Type B pancreatic cell (in vitro differentiated cells): ENCODE measurements around the gene RBBP4. TPM values are rescaled to one million over a fixed set of nuclear protein-coding genes. Genes with fewer than 3 reads are reported as not detected.

Experiments
- DNase-seq: peaks from one replicate; pipeline ENCODE4 v3.0.0; 2021; ENCODE audit warnings: mixed read lengths; ENCODE audit not compliant: unreplicated experiment; ENCODE audit errors: extremely low spot score
- H3K27ac Mint-ChIP-seq: 2 replicates; pipeline ENCODE4 v1.8.0; 2021; ENCODE audit warnings: mild to moderate bottlenecking, mixed read lengths
- H3K27me3 Mint-ChIP-seq: 2 replicates; pipeline ENCODE4 v1.8.0; 2021; ENCODE audit warnings: mixed read lengths
- H3K36me3 Mint-ChIP-seq: 2 replicates; pipeline ENCODE4 v1.8.0; 2021; ENCODE audit warnings: mixed read lengths
- H3K4me1 Mint-ChIP-seq: one replicate; pipeline ENCODE4 v1.8.0; 2021; ENCODE audit warnings: mixed read lengths; ENCODE audit not compliant: unreplicated experiment
- H3K4me3 Mint-ChIP-seq: 2 replicates; pipeline ENCODE4 v1.8.0; 2021; ENCODE audit warnings: mild to moderate bottlenecking, mixed read lengths
- H3K9me3 Mint-ChIP-seq: 2 replicates; pipeline ENCODE4 v1.8.0; 2021; ENCODE audit warnings: mixed read lengths
- CTCF ChIP-seq: fragments of 200-600 bp; sonication (generic); conservative IDR thresholded peaks from 2 replicates; pipeline ENCODE4 v1.5.0; 2021; ENCODE audit warnings: antibody characterized with exemption, mild to moderate bottlenecking
- total RNA-seq: library from RNA; stranded (reverse); gene quantifications from 2 replicates; pipeline ENCODE4 v1.2.1, GENCODE V29; 2021; ENCODE audit warnings: low replicate concordance

The RBBP4 gene
- total RNA-seq, 1 donor from 2014 or later, result 386 TPM

GRCh38 chr1:32701951-32702598 is 51.1 kb downstream of the RBBP4 start:
- no peak for DNase-seq
- TF ChIP-seq CTCF, result no peak
- H3K4me3 Mint-ChIP-seq, result peak overlapping the region; percentile 84
- peak overlapping the region; percentile 84 for H3K27ac Mint-ChIP-seq
- peaks cover 10% of the 10 kb centered on the region for H3K27me3 Mint-ChIP-seq
- H3K4me1 Mint-ChIP-seq, result peaks cover 19% of the 10 kb centered on the region
- no peaks in the 10 kb centered on the region for H3K9me3 Mint-ChIP-seq
- H3K36me3 Mint-ChIP-seq, result no peaks in the 10 kb centered on the region

GRCh38 chr1:32702599-32703478 is 51.8 kb downstream of the RBBP4 start, which contains the start of gene SYNC:
TSS of gene SYNC (minus strand) at chr1:32702770. CDS start at chr1:32702660, 110 bp downstream.
- no peak for DNase-seq
- peak within 1 kb of the TSS; percentile 89 for H3K4me3 Mint-ChIP-seq
- H3K4me1 Mint-ChIP-seq, result peaks cover 19% of the 10 kb centered on the region
- peaks cover 10% of the 10 kb centered on the region for H3K27me3 Mint-ChIP-seq
- no peaks in the 10 kb centered on the region for H3K9me3 Mint-ChIP-seq
- H3K27ac Mint-ChIP-seq, result peak within 1 kb of the TSS; percentile 90
- no peak for TF ChIP-seq CTCF
- no peaks in the 10 kb centered on the region for H3K36me3 Mint-ChIP-seq

- Mint-ChIP-seq H3K27me3 (peaks cover 10% of the 10 kb centered on the region), H3K4me1 (peaks cover 19% of the 10 kb centered on the region)
- no peak for DNase-seq
Measured at GRCh38 chr1:32703479-32704291, 52.7 kb downstream of the RBBP4 start.

GRCh38 chr1:32705516-32705915 is 54.5 kb downstream of the RBBP4 start:
- Mint-ChIP-seq H3K36me3 (no peaks in the 10 kb centered on the region), H3K27ac (no peak overlapping the region), H3K4me1 (peaks cover 19% of the 10 kb centered on the region), H3K9me3 (no peaks in the 10 kb centered on the region), H3K27me3 (peaks cover 10% of the 10 kb centered on the region), H3K4me3 (no peak overlapping the region)
- no peak for TF ChIP-seq CTCF
- DNase-seq, result no peak

More at GRCh38 chr1:32703479-32704291, 52.7 kb downstream of the RBBP4 start:
- H3K36me3 Mint-ChIP-seq, result no peaks in the 10 kb centered on the region
- peak overlapping the region; percentile 90 for H3K27ac Mint-ChIP-seq
- peak overlapping the region; percentile 89 for H3K4me3 Mint-ChIP-seq
- no peaks in the 10 kb centered on the region for H3K9me3 Mint-ChIP-seq
- TF ChIP-seq CTCF, result no peak

- no peak for DNase-seq
- Mint-ChIP-seq H3K36me3 (no peaks in the 10 kb centered on the region), H3K27ac (no peak overlapping the region), H3K27me3 (peaks cover 10% of the 10 kb centered on the region), H3K4me1 (peaks cover 19% of the 10 kb centered on the region), H3K4me3 (no peak overlapping the region), H3K9me3 (no peaks in the 10 kb centered on the region)
- TF ChIP-seq CTCF, result no peak
Measured at GRCh38 chr1:32706491-32706890, 55.5 kb downstream of the RBBP4 start.
